ENCODE measurements around the gene CCDC102A. TPM values are rescaled to one million over a fixed set of nuclear protein-coding genes. Genes with fewer than 3 reads are reported as not detected.
"Not testable (repeated sequence)": the region's sequence is repeated elsewhere in the genome, so short reads cannot be mapped to it uniquely, and the experiment has no call there.

The CCDC102A gene
- 13.9 and 27.3 TPM in 2 replicates for total RNA-seq

- DNase-seq (ENCODE audit: low read depth) = no peak
Measured at GRCh38 chr16:57536306-57537193, at the start of gene CCDC102A. TSS of gene CCDC102A (minus strand) at chr16:57536571. CDS start at chr16:57529177, 7,394 bp downstream.

GRCh38 chr16:57585051-57585687 is 48.8 kb upstream of the CCDC102A start:
- DNase-seq (ENCODE audit: low read depth) = no peak

- no peak for DNase-seq (ENCODE audit: low read depth)
Measured at GRCh38 chr16:57579361-57579665, 42.9 kb upstream of the CCDC102A start.

- peak; percentile 8 for DNase-seq (ENCODE audit: low read depth)
Measured at GRCh38 chr16:57578521-57579360, 42.4 kb upstream of the CCDC102A start.

- DNase-seq (ENCODE audit: low read depth) = no peak
Measured at GRCh38 chr16:57577691-57578224, 41.4 kb upstream of the CCDC102A start.

GRCh38 chr16:57577214-57577613 is 40.8 kb upstream of the CCDC102A start:
- no peak for DNase-seq (ENCODE audit: low read depth)

GRCh38 chr16:57576429-57576870 is 40.1 kb upstream of the CCDC102A start:
- DNase-seq (ENCODE audit: low read depth) = peak; percentile 51

GRCh38 chr16:57575468-57576277 is 39.3 kb upstream of the CCDC102A start:
- DNase-seq (ENCODE audit: low read depth) = no peak

GRCh38 chr16:57574646-57575467 is 38.5 kb upstream of the CCDC102A start:
- no peak for DNase-seq (ENCODE audit: low read depth)

- no peak for DNase-seq (ENCODE audit: low read depth)
Measured at GRCh38 chr16:57574086-57574485, 37.7 kb upstream of the CCDC102A start.

- no peak for DNase-seq (ENCODE audit: low read depth)
Measured at GRCh38 chr16:57572978-57573728, 36.8 kb upstream of the CCDC102A start.

GRCh38 chr16:57571098-57571497 is 34.7 kb upstream of the CCDC102A start:
- no peak for DNase-seq (ENCODE audit: low read depth)

GRCh38 chr16:57570301-57571070 is 34.1 kb upstream of the CCDC102A start:
- DNase-seq (ENCODE audit: low read depth) = no peak

- no peak for DNase-seq (ENCODE audit: low read depth)
Measured at GRCh38 chr16:57569306-57569946, 33.1 kb upstream of the CCDC102A start.

- not testable (repeated sequence) for DNase-seq (ENCODE audit: low read depth)
Measured at GRCh38 chr16:57568772-57569171, 32.4 kb upstream of the CCDC102A start.

- DNase-seq (ENCODE audit: low read depth) = no peak
Measured at GRCh38 chr16:57568173-57568678, 31.9 kb upstream of the CCDC102A start.

GRCh38 chr16:57567691-57568090 is 31.3 kb upstream of the CCDC102A start:
- no peak for DNase-seq (ENCODE audit: low read depth)

- no peak for DNase-seq (ENCODE audit: low read depth)
Measured at GRCh38 chr16:57566436-57566835, 30.1 kb upstream of the CCDC102A start.

Data from renal cortical epithelial cell (primary cell).